Activated CD4-positive, alpha-beta T cell treated with anti-CD3 and anti-CD28 coated beads for 4 hours (primary cell): Measurements from ENCODE around the gene ALG1L2.
"Not testable (repeated sequence)": the region's sequence is repeated elsewhere in the genome, so short reads cannot be mapped to it uniquely, and the experiment has no call there.

ENCODE experiments used
- DNase-seq, 2 donors: peaks; one replicate each; pipeline ENCODE4 v3.0.0-alpha.2; 2020

Gene ALG1L2, protein sequence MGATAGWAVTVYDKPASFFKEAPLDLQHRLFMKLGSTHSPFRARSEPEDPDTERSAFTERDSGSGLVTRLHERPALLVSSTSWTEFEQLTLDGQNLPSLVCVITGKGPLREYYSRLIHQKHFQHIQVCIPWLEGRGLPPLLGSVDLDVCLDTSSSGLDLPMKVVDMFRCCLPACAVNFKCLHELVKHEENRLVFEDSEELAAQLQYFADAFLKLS

GRCh38 chr3:130081351-130081881, at the start of gene ALG1L2:
Gene ALG1L2, plus strand, starts transcription at chr3:130081831. Its CDS starts 186 bp downstream, at chr3:130082017.
- DNase-seq = no peak

DNA sequence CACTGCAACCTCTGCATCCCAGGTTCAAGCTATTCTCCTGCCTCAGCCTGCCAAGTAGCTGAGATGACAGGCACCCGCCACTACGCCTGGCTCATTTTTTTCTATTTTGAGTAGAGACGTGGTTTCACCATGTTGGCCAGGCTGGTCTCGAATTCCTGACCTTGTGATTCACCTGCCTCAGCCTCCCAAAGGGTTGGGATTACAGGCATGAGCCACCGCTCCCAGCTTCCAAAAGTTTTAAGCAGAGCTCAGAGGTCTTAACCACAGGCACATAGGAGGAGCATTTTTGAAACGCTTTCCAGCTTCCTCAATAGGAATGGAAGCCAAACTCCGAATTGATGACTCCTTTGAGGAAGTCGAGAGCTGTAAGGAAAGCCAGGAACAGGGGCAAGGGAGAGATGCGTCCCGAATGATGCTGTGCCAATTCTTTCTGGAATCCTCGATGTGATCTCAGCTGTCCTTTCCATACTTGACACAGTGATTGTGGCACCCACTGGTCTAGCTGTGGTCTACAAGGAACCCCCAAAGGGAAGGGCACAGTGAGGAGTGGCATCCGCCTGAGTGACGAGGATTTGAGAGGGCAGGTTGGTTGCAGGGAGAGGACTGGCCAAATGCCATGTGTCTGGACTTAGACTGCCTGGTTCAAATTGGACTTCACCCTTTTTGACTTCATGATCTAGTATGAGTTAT, 44.4 kb upstream of the ALG1L2 start:
- not testable (repeated sequence) for DNase-seq

DNA sequence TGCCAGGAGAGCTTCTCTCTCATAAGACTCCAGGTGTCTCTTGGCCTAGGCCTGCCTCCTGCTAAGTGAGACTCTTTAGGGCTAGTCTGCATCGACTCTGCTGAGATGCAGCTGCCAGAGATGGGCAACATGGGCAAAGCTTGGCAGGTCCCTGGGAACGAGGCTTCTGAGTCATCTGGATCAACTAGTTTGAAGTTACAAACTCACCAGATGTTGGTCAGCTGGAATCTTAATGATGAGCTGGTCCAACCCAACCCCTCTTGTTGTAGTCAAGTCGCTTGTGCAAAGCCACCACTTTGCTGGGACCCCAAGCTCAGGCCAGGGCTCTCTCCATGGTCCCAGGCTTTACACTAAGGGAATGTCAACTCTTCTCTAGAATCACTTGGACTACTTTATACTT, 38.9 kb upstream of the ALG1L2 start:
- DNase-seq = not testable (repeated sequence)

GRCh38 chr3:130043658-130044057, 38.0 kb upstream of the ALG1L2 start:
- DNase-seq = not testable (repeated sequence)

- no peak for DNase-seq
Observed at GRCh38 chr3:130044370-130044769, 37.3 kb upstream of the ALG1L2 start.

DNA sequence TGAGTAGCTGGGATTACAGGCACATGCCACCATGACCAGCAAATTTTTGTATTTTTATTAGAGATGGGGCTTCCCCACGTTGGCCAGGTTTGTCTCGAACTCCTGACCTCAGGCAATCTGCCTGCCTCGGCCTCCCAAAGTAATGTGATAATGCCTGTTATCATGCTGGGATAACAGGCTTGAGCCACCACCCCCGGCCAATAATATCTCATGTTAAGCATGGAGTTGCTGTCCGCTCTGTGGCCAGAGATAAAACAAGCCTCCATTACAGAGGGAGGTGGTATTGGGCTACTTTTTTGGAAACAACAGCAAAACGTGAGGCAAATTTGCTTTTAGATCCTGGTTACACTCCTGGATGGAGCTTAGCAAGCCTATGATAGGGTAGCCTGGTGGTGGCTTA, 32.9 kb upstream of the ALG1L2 start:
- no peak for DNase-seq

- DNase-seq = not testable (repeated sequence)
Observed at GRCh38 chr3:130052366-130052765, 29.3 kb upstream of the ALG1L2 start.

- DNase-seq = not testable (repeated sequence)
Observed at GRCh38 chr3:130052965-130053364, 28.7 kb upstream of the ALG1L2 start.

- DNase-seq = not testable (repeated sequence)
Observed at GRCh38 chr3:130057536-130058266, 23.9 kb upstream of the ALG1L2 start.

DNA sequence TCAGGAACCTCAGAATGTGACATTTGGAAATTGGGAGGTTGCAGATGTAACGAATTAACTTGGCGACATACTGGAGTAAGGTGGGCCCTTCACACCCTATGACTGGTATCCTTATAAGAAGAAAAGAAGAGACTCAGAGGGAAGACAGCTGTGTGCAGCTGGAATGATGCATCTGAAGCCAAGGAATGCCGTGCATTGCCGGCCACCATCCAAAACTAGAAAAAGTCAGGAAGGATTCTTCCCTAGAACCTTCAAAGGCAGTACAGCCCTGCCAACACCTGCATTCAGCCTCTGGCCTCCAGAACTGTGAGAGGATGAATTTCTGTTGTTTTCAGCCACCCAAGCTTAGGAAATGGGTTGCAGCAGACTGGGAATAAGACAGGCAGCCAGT, 23.4 kb upstream of the ALG1L2 start:
- not testable (repeated sequence) for DNase-seq

GRCh38 chr3:130058716-130059115, 22.9 kb upstream of the ALG1L2 start:
- DNase-seq = not testable (repeated sequence)

DNA sequence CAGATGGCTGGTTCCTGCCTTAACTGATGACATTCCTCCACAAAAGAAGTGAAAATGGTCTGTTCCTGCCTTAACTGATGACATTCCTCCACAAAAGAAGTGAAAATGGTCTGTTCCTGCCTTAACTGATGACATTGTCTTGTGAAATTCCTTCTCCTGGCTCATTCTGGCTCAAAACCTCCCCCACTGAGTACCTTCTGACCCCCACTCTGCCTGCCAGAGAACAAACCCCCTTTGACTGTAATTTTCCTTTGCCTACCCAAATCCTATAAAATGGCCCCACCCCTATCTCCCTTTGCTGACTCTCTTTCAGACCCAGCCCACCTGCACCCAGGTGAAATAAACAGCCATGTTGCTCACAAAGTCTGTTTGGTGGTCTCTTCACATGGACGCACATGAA, 22.5 kb upstream of the ALG1L2 start:
- not testable (repeated sequence) for DNase-seq

DNA sequence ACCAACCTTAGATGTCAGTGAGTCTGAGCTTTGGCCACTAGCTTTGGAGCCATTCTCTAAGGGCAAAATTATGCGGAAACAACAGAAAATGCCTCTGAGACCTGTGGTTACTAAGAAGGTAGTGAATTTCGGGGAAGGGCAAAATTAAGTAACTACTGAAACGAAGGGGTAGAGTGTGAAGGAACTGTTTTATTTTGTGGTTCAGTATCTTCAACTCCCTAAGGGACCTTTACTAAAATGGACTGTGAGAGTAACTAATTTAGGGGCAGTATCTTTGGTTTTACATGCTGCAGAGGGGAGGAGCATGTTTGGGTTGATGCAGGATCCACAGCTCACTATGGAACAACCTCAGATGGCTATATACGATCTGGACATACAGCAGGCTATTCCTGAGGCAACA, 8.0 kb upstream of the ALG1L2 start:
- no peak for DNase-seq

- DNase-seq = no peak
Observed at GRCh38 chr3:130077636-130078035, 4.0 kb upstream of the ALG1L2 start.

GRCh38 chr3:130083363-130084090, 1.9 kb downstream of the ALG1L2 start:
- not testable (repeated sequence) for DNase-seq

DNA sequence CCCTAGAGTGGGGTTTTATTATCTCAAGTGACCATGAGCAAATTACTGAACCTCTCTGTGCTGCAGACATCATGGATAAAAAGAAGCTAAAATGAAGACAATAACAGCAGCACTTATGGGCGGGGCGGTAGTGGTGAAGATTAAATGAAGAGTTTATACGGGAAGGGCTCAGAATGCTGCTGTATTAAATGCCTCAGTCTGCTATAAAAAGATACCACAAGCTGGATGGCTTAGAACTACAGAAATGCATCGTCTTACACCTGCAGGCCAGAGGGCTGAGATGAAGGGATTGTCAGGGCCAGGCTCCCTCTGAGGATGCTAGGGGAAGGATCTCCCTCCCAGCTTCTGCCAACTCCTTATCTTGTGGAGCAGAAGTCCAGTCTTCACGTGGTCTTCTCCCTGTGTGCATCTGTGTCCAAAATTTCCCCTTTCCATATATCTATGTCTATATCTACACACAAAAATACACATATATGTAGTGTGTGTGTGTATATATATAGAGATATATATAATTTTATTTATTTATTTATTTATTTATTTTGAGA, 2.9 kb downstream of the ALG1L2 start:
- DNase-seq = no peak

GRCh38 chr3:130085881-130086280, 4.2 kb downstream of the ALG1L2 start:
- no peak for DNase-seq

DNA sequence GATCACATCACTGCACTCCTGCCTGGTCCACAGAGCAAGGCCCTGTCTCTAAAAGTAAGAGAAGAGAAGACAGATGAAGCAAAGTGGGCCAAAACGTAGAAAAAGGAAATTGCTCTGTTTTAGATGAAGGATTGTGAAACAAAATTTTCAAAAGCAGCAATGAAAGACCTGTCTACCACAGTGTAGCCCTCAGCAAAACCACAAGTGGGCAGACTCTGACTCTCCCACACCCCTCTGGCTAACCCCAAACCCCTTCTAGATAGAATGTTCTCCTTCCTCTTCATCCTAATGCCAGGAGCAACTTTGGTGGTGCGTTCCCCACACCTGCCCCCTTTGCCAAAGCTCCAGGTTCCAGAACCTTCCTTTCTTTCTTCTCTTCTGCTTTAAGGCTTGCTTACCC, 5.0 kb downstream of the ALG1L2 start:
- not testable (repeated sequence) for DNase-seq

GRCh38 chr3:130088061-130088460, 6.4 kb downstream of the ALG1L2 start:
- DNase-seq = no peak

GRCh38 chr3:130090681-130091080, 9.1 kb downstream of the ALG1L2 start:
- not testable (repeated sequence) for DNase-seq

- DNase-seq = no peak
Observed at GRCh38 chr3:130091958-130092357, 10.3 kb downstream of the ALG1L2 start.

DNA sequence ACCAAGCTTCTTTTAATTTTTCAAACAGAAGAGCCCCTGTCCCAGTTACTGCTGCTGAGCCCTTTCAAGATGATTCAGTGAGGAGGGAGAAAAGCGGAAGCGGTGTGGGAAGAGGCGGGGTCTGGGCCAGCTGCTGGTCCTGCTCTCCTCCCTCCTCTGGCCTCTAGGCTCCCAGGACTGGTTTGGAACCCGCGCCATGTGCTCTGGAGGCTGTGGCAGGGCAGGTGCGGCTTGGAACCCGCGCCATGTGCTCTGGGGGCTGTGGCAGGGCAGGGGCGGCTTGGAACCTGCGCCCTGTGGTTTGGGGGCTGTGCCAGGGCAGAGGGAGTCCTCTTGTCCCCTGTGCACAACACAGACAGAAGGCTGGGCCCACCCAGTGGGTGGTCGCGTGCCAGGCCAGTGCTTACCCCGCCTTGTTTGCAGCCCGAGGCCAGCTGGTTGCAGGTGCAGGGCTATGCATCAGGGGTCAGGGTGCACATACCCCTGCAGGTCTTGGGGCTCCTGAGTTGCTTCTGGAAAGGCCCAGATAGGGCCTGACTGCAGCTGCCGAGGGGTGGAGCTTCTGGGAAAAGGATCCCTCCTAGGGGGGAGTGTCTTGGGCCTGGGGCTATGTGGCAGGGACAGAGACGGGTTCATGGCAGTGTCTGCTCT, 12.2 kb downstream of the ALG1L2 start:
- no peak for DNase-seq
